ENCODE measurements around the gene SLC34A3.

The SLC34A3 gene

GRCh38 chr9:137213160-137214060, 17.3 kb upstream of the SLC34A3 start:
- DNase-seq (ENCODE audit: low read depth) = no peak
- TF ChIP-seq CTCF (conservative IDR thresholded peaks at IDR 0.05; ENCODE audit: low read depth, low read length) = peak; percentile 28
- no peak overlapping the region for H3K4me3 ChIP-seq (ENCODE audit: low read length)

DNA sequence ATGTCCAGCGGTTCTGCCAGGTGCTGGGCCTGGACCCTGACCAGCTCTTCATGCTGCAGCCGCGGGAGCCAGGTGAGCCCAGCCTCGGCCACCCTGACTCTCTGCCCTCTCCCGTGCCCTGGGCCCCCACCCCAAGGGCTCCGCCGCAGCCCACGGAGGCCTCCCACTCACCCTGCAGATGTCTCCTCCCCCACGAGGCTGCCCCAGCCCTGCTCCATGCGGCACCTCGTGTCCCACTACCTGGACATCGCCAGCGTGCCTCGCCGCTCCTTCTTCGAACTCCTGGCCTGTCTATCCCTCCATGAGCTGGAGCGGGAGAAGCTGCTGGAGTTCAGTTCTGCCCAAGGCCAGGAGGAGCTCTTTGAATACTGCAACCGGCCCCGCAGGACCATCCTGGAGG, 16.1 kb upstream of the SLC34A3 start:
- no peak for DNase-seq (ENCODE audit: low read depth)
- H3K4me3 ChIP-seq (ENCODE audit: low read length) = no peak overlapping the region
- TF ChIP-seq CTCF (conservative IDR thresholded peaks at IDR 0.05; ENCODE audit: low read depth, low read length) = no peak

DNA sequence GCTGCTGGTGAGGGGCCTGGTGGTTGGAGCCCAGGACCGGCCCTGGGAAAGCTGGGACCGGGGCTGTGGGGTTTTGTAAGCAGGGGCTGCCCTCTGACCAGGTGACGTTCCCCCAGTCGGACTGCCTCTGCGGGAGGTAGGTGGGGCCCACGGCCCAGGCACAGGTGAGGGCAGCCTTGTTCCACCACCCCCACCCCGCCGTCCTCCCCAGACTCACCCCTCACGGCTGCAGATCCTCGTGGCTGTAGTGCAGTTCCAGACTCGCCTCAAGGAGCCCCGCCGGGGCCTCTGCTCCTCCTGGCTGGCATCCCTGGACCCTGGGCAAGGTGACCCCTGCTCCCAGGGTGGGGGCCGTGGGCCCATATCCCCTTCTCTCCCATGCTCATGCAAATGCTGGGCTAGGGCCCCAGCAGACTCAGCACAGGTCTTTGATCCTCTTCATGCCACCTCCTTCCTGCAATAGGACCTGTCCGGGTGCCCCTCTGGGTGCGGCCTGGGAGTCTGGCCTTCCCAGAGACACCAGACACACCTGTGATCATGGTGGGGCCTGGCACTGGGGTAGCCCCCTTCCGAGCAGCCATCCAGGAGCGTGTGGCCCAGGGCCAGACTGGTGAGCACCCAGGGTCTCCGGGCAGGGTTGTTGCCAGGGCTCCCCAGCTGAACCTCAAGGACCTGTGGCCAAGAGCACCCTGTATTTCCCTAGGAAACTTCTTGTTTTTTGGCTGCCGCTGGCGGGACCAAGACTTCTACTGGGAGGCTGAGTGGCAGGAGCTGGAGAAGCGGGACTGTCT, 15.3 kb upstream of the SLC34A3 start:
- DNase-seq (ENCODE audit: low read depth) = no peak
- no peak overlapping the region for H3K4me3 ChIP-seq (ENCODE audit: low read length)
- no peak for TF ChIP-seq CTCF (conservative IDR thresholded peaks at IDR 0.05; ENCODE audit: low read depth, low read length)

GRCh38 chr9:137216188-137216965, 14.3 kb upstream of the SLC34A3 start:
- no peak overlapping the region for H3K4me3 ChIP-seq (ENCODE audit: low read length)
- DNase-seq (ENCODE audit: low read depth) = no peak
- no peak for TF ChIP-seq CTCF (conservative IDR thresholded peaks at IDR 0.05; ENCODE audit: low read depth, low read length)

- H3K4me3 ChIP-seq (ENCODE audit: low read length) = no peak overlapping the region
- TF ChIP-seq CTCF (conservative IDR thresholded peaks at IDR 0.05; ENCODE audit: low read depth, low read length) = no peak
- DNase-seq (ENCODE audit: low read depth) = no peak
These were observed 13.2 kb upstream of the SLC34A3 start for GRCh38 chr9:137217276-137218211.

- no peak for DNase-seq (ENCODE audit: low read depth)
- no peak overlapping the region for H3K4me3 ChIP-seq (ENCODE audit: low read length)
- no peak for TF ChIP-seq CTCF (conservative IDR thresholded peaks at IDR 0.05; ENCODE audit: low read depth, low read length)
These were observed 12.4 kb upstream of the SLC34A3 start for GRCh38 chr9:137218212-137218753.

Measured in retinal pigment epithelial cell (primary cell).